Measurements from ENCODE around the gene LMLN. TPM values are rescaled to one million over a fixed set of nuclear protein-coding genes. Genes with fewer than 3 reads are reported as not detected.

LMLN gene
- total RNA-seq, 2 donors from 2014 or later: 1.6 to 4.4 TPM

GRCh38 chr3:198030125-198030524 is 70.1 kb downstream of the LMLN start:
- TF ChIP-seq CTCF (IDR thresholded peaks at IDR 0.05): no peak
- TF ChIP-seq POLR2A (IDR thresholded peaks at IDR 0.05): no peak
- no peaks in the 10 kb centered on the region for H3K36me3 ChIP-seq (replicated peaks in 1 of 2; ENCODE audit: insufficient read depth in 1 of 2, low read depth in 2 of 2)
- H3K27ac ChIP-seq: no peak overlapping the region
- H3K4me1 ChIP-seq: no peaks in the 10 kb centered on the region
- no peak overlapping the region for H3K4me3 ChIP-seq
- WGBS, 2 donors: 70 to 94% methylated on average over 8 of the region's 8 CpGs
- intact Hi-C loops (cut with DNase I): no loop called here
- no peak for ATAC-seq
- H3K9me3 ChIP-seq: no peaks in the 10 kb centered on the region
- DNase-seq: no peak
- no peaks in the 10 kb centered on the region for H3K27me3 ChIP-seq

GRCh38 chr3:198030726-198031125 is 70.7 kb downstream of the LMLN start:
- intact Hi-C loops (cut with DNase I): no loop called here
- H3K27ac ChIP-seq: no peak overlapping the region
- ATAC-seq (no peak), DNase-seq (no peak)
- WGBS, 2 donors: 92 to 93% methylated on average over 13 of the region's 13 CpGs
- no peaks in the 10 kb centered on the region for H3K36me3 ChIP-seq (replicated peaks in 1 of 2; ENCODE audit: insufficient read depth in 1 of 2, low read depth in 2 of 2)
- H3K9me3 ChIP-seq: no peaks in the 10 kb centered on the region
- no peak for TF ChIP-seq CTCF (IDR thresholded peaks at IDR 0.05)
- TF ChIP-seq POLR2A (IDR thresholded peaks at IDR 0.05): no peak
- H3K4me1 ChIP-seq: no peaks in the 10 kb centered on the region
- H3K4me3 ChIP-seq: no peak overlapping the region
- no peaks in the 10 kb centered on the region for H3K27me3 ChIP-seq

- no peaks in the 10 kb centered on the region for H3K36me3 ChIP-seq (replicated peaks in 1 of 2; ENCODE audit: insufficient read depth in 1 of 2, low read depth in 2 of 2)
- no peaks in the 10 kb centered on the region for H3K27me3 ChIP-seq
- no peak for ATAC-seq
- DNase-seq: no peak
- 74 to 77% methylated on average over 18 of the region's 18 CpGs for WGBS, 2 donors
- intact Hi-C loops (cut with DNase I): no loop called here
- H3K4me1 ChIP-seq: no peaks in the 10 kb centered on the region
- no peak overlapping the region for H3K4me3 ChIP-seq
- no peaks in the 10 kb centered on the region for H3K9me3 ChIP-seq
- TF ChIP-seq POLR2A (IDR thresholded peaks at IDR 0.05): no peak
- TF ChIP-seq CTCF (IDR thresholded peaks at IDR 0.05): no peak
- H3K27ac ChIP-seq: no peak overlapping the region
Observed at GRCh38 chr3:198032039-198032936, 72.3 kb downstream of the LMLN start.

- intact Hi-C loops (cut with DNase I): no loop called here
- Histone ChIP-seq H3K4me3 (no peak overlapping the region), H3K27ac (no peak overlapping the region), H3K36me3 (replicated peaks in 1 of 2; ENCODE audit: insufficient read depth in 1 of 2, low read depth in 2 of 2) (no peaks in the 10 kb centered on the region), H3K9me3 (no peaks in the 10 kb centered on the region), H3K27me3 (no peaks in the 10 kb centered on the region), H3K4me1 (no peaks in the 10 kb centered on the region)
- ATAC-seq (no peak), DNase-seq (no peak)
- TF ChIP-seq CTCF (IDR thresholded peaks at IDR 0.05) (no peak), POLR2A (IDR thresholded peaks at IDR 0.05) (no peak)
- 87 to 94% methylated on average over 9 of the region's 9 CpGs for WGBS, 2 donors
Observed at GRCh38 chr3:198043119-198043518, 83.1 kb downstream of the LMLN start.

All from body of pancreas (tissue), 4 donors.